AG04450 (cell line): ENCODE measurements around the gene PCGF6. TPM values are rescaled to one million over a fixed set of nuclear protein-coding genes. Genes with fewer than 3 reads are reported as not detected.
"Not testable (repeated sequence)": the region's sequence is repeated elsewhere in the genome, so short reads cannot be mapped to it uniquely, and the experiment has no call there.

Experiments
- CTCF ChIA-PET: fragments of 300-600, 350-600 bp; formaldehyde crosslinking; extraction: SDS; loops from one replicate; lab custom pipeline; 2022; ENCODE audit warnings: antibody characterized with exemption, inconsistent platforms; lab: Charles Lee
- POLR2A ChIA-PET: fragments of 350-600 bp; formaldehyde crosslinking; extraction: SDS; loops from one replicate; lab custom pipeline; 2021; ENCODE audit warnings: antibody characterized with exemption, inconsistent platforms; lab: Yijun Ruan, JAX
- DNase-seq: peaks from one replicate; pipeline ENCODE4 v3.0.0-alpha.2; 2011; ENCODE audit warnings: low read depth, low spot score
- H3K27ac ChIP-seq: one replicate; pipeline ENCODE4 v1.5.1; 2012; ENCODE audit warnings: low read depth, low read length, control low read depth
- H3K27me3 ChIP-seq: one replicate; pipeline ENCODE4 v1.6.0; 2012; ENCODE audit warnings: low read length; ENCODE audit not compliant: control insufficient read depth, insufficient read depth
- H3K4me3 ChIP-seq: 2 replicates; pipeline ENCODE4 v1.5.1; 2011; ENCODE audit warnings: mild to moderate bottlenecking, low read depth, low read length, control low read depth
- H3K9me3 ChIP-seq: 2 replicates; pipeline ENCODE4 v1.5.1; 2012; ENCODE audit warnings: low read length; ENCODE audit not compliant: control insufficient read depth, insufficient read depth
- CTCF ChIP-seq: IDR thresholded peaks from 2 replicates; pipeline ENCODE4 v1.5.1; 2011; ENCODE audit warnings: low read depth, low read length, control low read depth, inconsistent platforms
- polyA plus RNA-seq: library from polyadenylated mRNA; depleted of rRNA; stranded (reverse); fragments of >200 nt; gene quantifications from 2 replicates; pipeline ENCODE4 v1.2.3, GENCODE V29; 2011

The PCGF6 gene
- polyA plus RNA-seq, 1 experiment, result 9.9 TPM

- no peak for DNase-seq
- no peak overlapping the region for H3K4me3 ChIP-seq
- POLR2A ChIA-PET, result no interaction called here
- CTCF ChIA-PET, result no interaction called here
- TF ChIP-seq CTCF, result no peak
- peaks cover 9% of the 10 kb centered on the region for H3K27me3 ChIP-seq
- H3K9me3 ChIP-seq, result peaks cover 8% of the 10 kb centered on the region; the same call in 1 of the 2 replicates
- no peak overlapping the region for H3K27ac ChIP-seq
Measured at GRCh38 chr10:103262229-103262628, 88.7 kb downstream of the PCGF6 start.

GRCh38 chr10:103259989-103260388 is 91.0 kb downstream of the PCGF6 start:
- TF ChIP-seq CTCF, result no peak
- Histone ChIP-seq H3K4me3 (no peak overlapping the region), H3K9me3 (peaks cover 8% of the 10 kb centered on the region; the same call in 1 of the 2 replicates), H3K27ac (no peak overlapping the region), H3K27me3 (peaks cover 2% of the 10 kb centered on the region)
- no peak for DNase-seq
- CTCF ChIA-PET, result no interaction called here
- POLR2A ChIA-PET, result no interaction called here

GRCh38 chr10:103258928-103259327 is 92.0 kb downstream of the PCGF6 start:
- CTCF ChIA-PET, POLR2A ChIA-PET, H3K27ac ChIP-seq, DNase-seq, H3K27me3 ChIP-seq, H3K4me3 ChIP-seq, H3K9me3 ChIP-seq: not testable (repeated sequence)

GRCh38 chr10:103257812-103258211 is 93.1 kb downstream of the PCGF6 start:
- Histone ChIP-seq H3K27ac (no peak overlapping the region), H3K4me3 (no peak overlapping the region), H3K27me3 (peaks cover 1% of the 10 kb centered on the region), H3K9me3 (peaks cover 8% of the 10 kb centered on the region; the same call in 1 of the 2 replicates)
- CTCF ChIA-PET, result no interaction called here
- TF ChIP-seq CTCF, result no peak
- POLR2A ChIA-PET, result no interaction called here
- DNase-seq, result no peak

GRCh38 chr10:103256613-103257012 is 94.3 kb downstream of the PCGF6 start:
- H3K4me3 ChIP-seq, result no peak overlapping the region
- no peaks in the 10 kb centered on the region for H3K27me3 ChIP-seq
- H3K27ac ChIP-seq, result no peak overlapping the region
- ChIA-PET POLR2A (no interaction called here), CTCF (interaction anchor here (0.7 to 3.6 kb wide), 2 partner anchors 12 to 69 kb away, joined by 5 to 27 read pairs; no protein-coding TSS in a partner anchor)
- DNase-seq, result no peak
- peaks cover 8% of the 10 kb centered on the region; the same call in 1 of the 2 replicates for H3K9me3 ChIP-seq
- no peak for TF ChIP-seq CTCF
